IMR-90 (cell line): ENCODE data around the gene CAPN2. TPM values are rescaled to one million over a fixed set of nuclear protein-coding genes. Genes with fewer than 3 reads are reported as not detected.

ENCODE experiments used
- ATAC-seq: fragments of 200-7000 bp; cut with Tn5 transposase; 2 replicates; pipeline ENCODE4 v1.9.1; 2020; ENCODE audit warnings: low read depth, mild to moderate bottlenecking, moderate library complexity
- BruUV-seq: library from RNA; stranded (reverse); fragments of 400-500 nt; replicated peaks from 2 replicates; lab custom pipeline; 2021; lab: Mats Ljungman, UMichigan
- CTCF ChIA-PET: fragments of 300-600 bp; formaldehyde crosslinking; extraction: SDS; loops from one replicate; lab custom pipeline; 2021; ENCODE audit warnings: antibody characterized with exemption; lab: Yijun Ruan, JAX
- POLR2A ChIA-PET: fragments of 300-600 bp; sonication (Branson Sonifier 250); formaldehyde crosslinking; loops from one replicate; lab custom pipeline; 2022; ENCODE audit warnings: antibody characterized with exemption; ENCODE audit not compliant: unreplicated experiment; lab: Charles Lee
- DNase-seq: peaks from one replicate; pipeline ENCODE4 v3.0.0; 2013
- H2AFZ ChIP-seq: replicated peaks from 2 replicates; pipeline ENCODE3; 2013; ENCODE audit warnings: low read length, mild to moderate bottlenecking; ENCODE audit not compliant: poor library complexity
- H2AK5ac ChIP-seq: 2 replicates; pipeline ENCODE4 v1.6.1; 2013; ENCODE audit warnings: low read depth, low read length, inconsistent platforms
- H2AK9ac ChIP-seq: replicated peaks from 2 replicates; pipeline ENCODE3; 2013; ENCODE audit warnings: mild to moderate bottlenecking, low read depth, low read length, moderate library complexity; ENCODE audit not compliant: poor library complexity
- H2BK120ac ChIP-seq: 2 replicates; pipeline ENCODE4 v1.6.1; 2013; ENCODE audit warnings: low read depth, low read length, inconsistent platforms
- H2BK15ac ChIP-seq: 3 replicates; pipeline ENCODE4 v1.6.1; 2013; ENCODE audit warnings: low read depth, low read length, inconsistent platforms
- H2BK20ac ChIP-seq: 2 replicates; pipeline ENCODE4 v1.6.1; 2013; ENCODE audit warnings: low read depth, mild to moderate bottlenecking, inconsistent platforms, low read length, moderate library complexity
- H2BK5ac ChIP-seq: 2 replicates; pipeline ENCODE4 v1.6.1; 2013; ENCODE audit warnings: mild to moderate bottlenecking, low read depth, low read length, inconsistent platforms; ENCODE audit not compliant: poor library complexity, severe bottlenecking
- H3K14ac ChIP-seq: replicated peaks from 2 replicates; pipeline ENCODE4 v1.6.1; 2013; ENCODE audit warnings: low read depth, low read length, inconsistent platforms
- H3K18ac ChIP-seq: 2 replicates; pipeline ENCODE4 v1.6.1; 2013; ENCODE audit warnings: low read depth, low read length, control low read depth
- H3K23ac ChIP-seq: 2 replicates; pipeline ENCODE4 v1.6.1; 2013; ENCODE audit warnings: low read depth, low read length, inconsistent platforms
- H3K27ac ChIP-seq: 2 replicates; pipeline ENCODE4 v1.5.1; 2013; ENCODE audit warnings: mild to moderate bottlenecking, control low read depth, low read length; ENCODE audit not compliant: insufficient read depth
- H3K27me3 ChIP-seq: 2 replicates; pipeline ENCODE4 v1.6.1; 2013; ENCODE audit warnings: low read length; ENCODE audit not compliant: control insufficient read depth, insufficient read depth
- H3K36me3 ChIP-seq: 2 replicates; pipeline ENCODE4 v1.6.1; 2013; ENCODE audit warnings: low read length, mixed read lengths; ENCODE audit not compliant: control insufficient read depth, insufficient read depth
- H3K4ac ChIP-seq: 2 replicates; pipeline ENCODE4 v1.6.1; 2013; ENCODE audit warnings: low read depth, low read length, inconsistent platforms
- H3K4me1 ChIP-seq: 2 replicates; pipeline ENCODE4 v1.6.1; 2013; ENCODE audit warnings: low read length, mixed read lengths; ENCODE audit not compliant: control insufficient read depth, insufficient read depth
- H3K4me2 ChIP-seq: 2 replicates; pipeline ENCODE4 v1.6.1; 2013; ENCODE audit warnings: low read depth, mild to moderate bottlenecking, control low read depth, low read length, moderate library complexity
- H3K4me3 ChIP-seq: 2 replicates; pipeline ENCODE4 v1.5.1; 2013; ENCODE audit warnings: low read depth, mild to moderate bottlenecking, control low read depth, low read length, moderate library complexity; ENCODE audit not compliant: insufficient read depth
- H3K56ac ChIP-seq: 2 replicates; pipeline ENCODE4 v1.6.1; 2013; ENCODE audit warnings: low read length, inconsistent platforms; ENCODE audit not compliant: insufficient read depth; ENCODE audit errors: extremely low read depth
- H3K79me1 ChIP-seq, 2 experiments: 2 replicates each; pipeline ENCODE4 v1.6.1; 2013; ENCODE audit warnings: low read length in 2 of 2, inconsistent platforms in 1 of 2, low read depth in 1 of 2
- H3K9ac ChIP-seq: 2 replicates; pipeline ENCODE4 v1.6.1; 2013; ENCODE audit warnings: low read depth, low read length, control low read depth
- H3K9me1 ChIP-seq: 2 replicates; pipeline ENCODE4 v1.6.1; 2013; ENCODE audit warnings: low read length, inconsistent platforms; ENCODE audit not compliant: insufficient read depth
- H3K9me3 ChIP-seq: 2 replicates; pipeline ENCODE4 v1.6.1; 2013; ENCODE audit warnings: low read length; ENCODE audit not compliant: control insufficient read depth, insufficient read depth
- H4K20me1 ChIP-seq: 2 replicates; pipeline ENCODE4 v1.6.1; 2013; ENCODE audit warnings: low read length, inconsistent platforms; ENCODE audit not compliant: insufficient read depth
- H4K5ac ChIP-seq: 2 replicates; pipeline ENCODE4 v1.6.1; 2013; ENCODE audit warnings: mild to moderate bottlenecking, low read depth, low read length, control low read depth
- H4K8ac ChIP-seq, 2 experiments: 2 replicates each; pipeline ENCODE4 v1.6.1; 2013; ENCODE audit warnings: low read depth in 2 of 2, low read length in 2 of 2, control low read depth in 1 of 2, inconsistent platforms in 1 of 2
- H4K91ac ChIP-seq: 2 replicates; pipeline ENCODE4 v1.6.1; 2013; ENCODE audit warnings: low read depth, low read length, inconsistent platforms; ENCODE audit not compliant: insufficient read depth
- CEBPB ChIP-seq: IDR thresholded peaks from 2 replicates; pipeline ENCODE4 v1.6.1; 2012; ENCODE audit warnings: low read depth, low read length, improper control_type of control experiment
- CHD1 ChIP-seq: IDR thresholded peaks from 2 replicates; pipeline ENCODE4 v1.6.1; 2012; ENCODE audit warnings: low read depth, low read length, improper control_type of control experiment
- CTCF ChIP-seq: conservative IDR thresholded peaks from 2 replicates; pipeline ENCODE4 v1.5.1; 2012; ENCODE audit warnings: mild to moderate bottlenecking, low read depth, low read length, improper control_type of control experiment
- ELK1 ChIP-seq: fragments of 150-350 bp; IDR thresholded peaks from 2 replicates; pipeline ENCODE4 v1.6.1; 2016; ENCODE audit warnings: low read depth, mild to moderate bottlenecking, low read length, moderate library complexity, borderline replicate concordance
- MAFK ChIP-seq: IDR thresholded peaks from 2 replicates; pipeline ENCODE4 v1.6.1; 2012; ENCODE audit warnings: low read depth, low read length, improper control_type of control experiment
- MAZ ChIP-seq: IDR thresholded peaks from 2 replicates; pipeline ENCODE4 v1.6.1; 2012; ENCODE audit warnings: low read depth, mild to moderate bottlenecking, low read length, improper control_type of control experiment, moderate library complexity, borderline replicate concordance
- NFE2L2 ChIP-seq: fragments of 150-350 bp; IDR thresholded peaks from 2 replicates; pipeline ENCODE4 v1.6.1; 2016; ENCODE audit warnings: low read depth, mild to moderate bottlenecking, low read length
- RAD21 ChIP-seq: IDR thresholded peaks from 2 replicates; pipeline ENCODE4 v1.6.1; 2012; ENCODE audit warnings: low read length, improper control_type of control experiment
- RCOR1 ChIP-seq: IDR thresholded peaks from 2 replicates; pipeline ENCODE4 v1.6.1; 2012; ENCODE audit warnings: mild to moderate bottlenecking, low read length, improper control_type of control experiment; ENCODE audit not compliant: insufficient replicate concordance
- RFX5 ChIP-seq: IDR thresholded peaks from 2 replicates; pipeline ENCODE4 v1.8.0; 2012; ENCODE audit warnings: low read depth, mild to moderate bottlenecking, low read length, moderate library complexity
- SMC3 ChIP-seq: fragments of 150-350 bp; IDR thresholded peaks from 2 replicates; pipeline ENCODE4 v1.6.1; 2016; ENCODE audit warnings: low read depth, mild to moderate bottlenecking, antibody characterized with exemption, low read length, moderate library complexity
- USF2 ChIP-seq: fragments of 150-350 bp; IDR thresholded peaks from 2 replicates; pipeline ENCODE4 v1.6.1; 2017; ENCODE audit warnings: mild to moderate bottlenecking, antibody characterized with exemption, low read length, low read depth
- WGBS, 2 experiments: methylation state at CpG; one replicate each; pipeline versions ENCODE4 v1.1.5 to v1.1.7; 2013; ENCODE audit warnings: missing lambda C conversion rate in 2 of 2; ENCODE audit not compliant: insufficient read length in 1 of 2; ENCODE audit errors: extremely low coverage in 2 of 2; 5-methylcytosine and 5-hydroxymethylcytosine counted together
- dilution Hi-C: fragments of 300-500 bp; cut with HindIII; formaldehyde crosslinking; loops from one replicate; pipeline ENCODE4 v1.14.3; 2018; ENCODE audit warnings: low sequenced_read_pairs; ENCODE audit not compliant: unreplicated experiment
- in situ Hi-C: fragments of 300-500 bp; cut with MboI; formaldehyde crosslinking; loops from 3 replicates; pipeline ENCODE4 v1.14.3; 2019; ENCODE audit warnings: low sequenced_read_pairs, inconsistent platforms, mixed read lengths
- intact Hi-C: fragments of 100-400 bp; cut with micrococcal nuclease; formaldehyde crosslinking; loops from 2 replicates; pipeline ENCODE4 v1.10.0; 2022
- polyA plus RNA-seq, 3 experiments: library from polyadenylated mRNA; depleted of rRNA; stranded (reverse); fragments of >200 nt; gene quantifications; 2 replicates each; pipeline ENCODE4 v1.2.3, GENCODE V29; 2012; ENCODE audit warnings: low replicate concordance in 1 of 3
- total RNA-seq: library from RNA; depleted of rRNA; stranded (reverse); fragments of >200 nt; gene quantifications from 2 replicates; pipeline ENCODE4 v1.2.3, GENCODE V29; 2012

Gene CAPN2
- total and polyA plus RNA-seq, 2 of the 4 experiments (the other 2 are of a cell fraction) = 339 to 430 TPM

- Histone ChIP-seq H4K20me1 (peaks cover 87% of the 10 kb centered on the region), H2AK9ac (peak overlapping the region; percentile 70), H3K9ac (no peak overlapping the region), H3K4me2 (no peak overlapping the region), H4K5ac (no peak overlapping the region), H2BK5ac (no peak overlapping the region), H3K23ac (peak overlapping the region; percentile 31; the same call in 1 of the 2 replicates), H2BK15ac (no peak overlapping the region), H3K27me3 (no peaks in the 10 kb centered on the region), H2AFZ (no peak overlapping the region), H3K14ac (no peak overlapping the region), H4K8ac (no peak overlapping the region), H3K4me1 (peaks cover 20% of the 10 kb centered on the region), H3K36me3 (peaks cover 37% of the 10 kb centered on the region), H2BK20ac (no peak overlapping the region), H4K91ac (peak overlapping the region; percentile 33; the same call in 1 of the 2 replicates), H3K27ac (peak overlapping the region; percentile 32; the same call in 1 of the 2 replicates), H3K56ac (no peak overlapping the region), H3K4me3 (no peak overlapping the region), H2AK5ac (no peak overlapping the region), H3K79me1 (peaks cover 52 to 83% of the 10 kb centered on the region in 2 experiments), H3K9me3 (no peaks in the 10 kb centered on the region), H3K18ac (no peak overlapping the region), H3K4ac (peak overlapping the region; percentile 49; the same call in 1 of the 2 replicates), H3K9me1 (peaks cover 46% of the 10 kb centered on the region; the same call in 1 of the 2 replicates), H2BK120ac (no peak overlapping the region)
- WGBS, 2 experiments = 89% methylated on average over 3 of the region's 7 CpGs; no CpG with 5 or more reads in 1 of the 2 experiments
- ChIA-PET CTCF (interaction anchor here (2.2 kb wide), 1 partner anchor 12 kb away, joined by 7 read pairs; no protein-coding TSS in a partner anchor), POLR2A (interaction anchor here (1.1 kb wide), 1 partner anchor 36 kb away, joined by 3 read pairs; no protein-coding TSS in a partner anchor)
- TF ChIP-seq SMC3 (no peak), CTCF (no peak), USF2 (no peak), CEBPB (no peak), MAZ (no peak), RCOR1 (no peak), ELK1 (no peak), CHD1 (no peak), RFX5 (no peak), RAD21 (no peak), NFE2L2 (no peak), MAFK (no peak)
- no TSS peak for BruUV-seq
- intact Hi-C loops = no loop called here
- in situ Hi-C loops = no loop called here
- peak; percentile 16; the same call in 1 of the 2 replicates for ATAC-seq
- DNase-seq = no peak
- dilution Hi-C loops = no loop called here
Observed at GRCh38 chr1:223737342-223737741, 25.0 kb downstream of the CAPN2 start.
